HG02852 (cell line): ENCODE measurements around the gene CAPN1.
"Not testable (repeated sequence)": the region's sequence is repeated elsewhere in the genome, so short reads cannot be mapped to it uniquely, and the experiment has no call there.

Experiments used
- ATAC-seq: cut with Tn5 transposase; IDR thresholded peaks from one replicate; pipeline ENCODE4 v1.9.1; 2021; ENCODE audit warnings: mild to moderate bottlenecking, moderate library complexity; ENCODE audit not compliant: unreplicated experiment

The CAPN1 gene

GRCh38 chr11:65216830-65217229 is 35.1 kb downstream of the CAPN1 start:
- no peak for ATAC-seq

GRCh38 chr11:65217441-65218423 is 36.0 kb downstream of the CAPN1 start:
- ATAC-seq, result no peak

GRCh38 chr11:65218446-65218845 is 36.7 kb downstream of the CAPN1 start:
- ATAC-seq, result no peak

- no peak for ATAC-seq
Measured at GRCh38 chr11:65219930-65220213, 38.1 kb downstream of the CAPN1 start.

GRCh38 chr11:65221026-65221425 is 39.3 kb downstream of the CAPN1 start:
- no peak for ATAC-seq

- no peak for ATAC-seq
Measured at GRCh38 chr11:65223011-65223410, 41.3 kb downstream of the CAPN1 start.

- ATAC-seq, result no peak
Measured at GRCh38 chr11:65224930-65225278, 43.2 kb downstream of the CAPN1 start.

GRCh38 chr11:65225279-65226102 is 43.8 kb downstream of the CAPN1 start:
- ATAC-seq, result no peak

GRCh38 chr11:65226103-65226442 is 44.3 kb downstream of the CAPN1 start:
- ATAC-seq, result no peak

- ATAC-seq, result no peak
Measured at GRCh38 chr11:65227879-65228278, 46.2 kb downstream of the CAPN1 start.

- ATAC-seq, result no peak
Measured at GRCh38 chr11:65236194-65237059, 54.7 kb downstream of the CAPN1 start.

GRCh38 chr11:65238302-65238701 is 56.6 kb downstream of the CAPN1 start:
- ATAC-seq, result not testable (repeated sequence)

- ATAC-seq, result no peak
Measured at GRCh38 chr11:65241134-65241533, 59.4 kb downstream of the CAPN1 start.

GRCh38 chr11:65241692-65242091 is 60.0 kb downstream of the CAPN1 start:
- no peak for ATAC-seq

- no peak for ATAC-seq
Measured at GRCh38 chr11:65242389-65242788, 60.7 kb downstream of the CAPN1 start.

GRCh38 chr11:65243797-65244196 is 62.1 kb downstream of the CAPN1 start:
- ATAC-seq, result no peak

GRCh38 chr11:65245046-65245445 is 63.3 kb downstream of the CAPN1 start:
- not testable (repeated sequence) for ATAC-seq

GRCh38 chr11:65246506-65246905 is 64.8 kb downstream of the CAPN1 start:
- no peak for ATAC-seq

- not testable (repeated sequence) for ATAC-seq
Measured at GRCh38 chr11:65248184-65248710, 66.5 kb downstream of the CAPN1 start.

- ATAC-seq, result no peak
Measured at GRCh38 chr11:65251476-65251875, 69.7 kb downstream of the CAPN1 start.

- no peak for ATAC-seq
Measured at GRCh38 chr11:65254724-65255123, 73.0 kb downstream of the CAPN1 start.
